Measurements from ENCODE around the gene CEMIP. TPM values are rescaled to one million over a fixed set of nuclear protein-coding genes. Genes with fewer than 3 reads are reported as not detected.

Gene CEMIP
- total RNA-seq, 1 experiment from 2014 or later = 0.07 TPM

- Histone ChIP-seq H3K36me3 (ENCODE audit: control insufficient read depth, insufficient read depth, low read length) (no peaks in the 10 kb centered on the region), H3K4me1 (peaks cover 16% of the 10 kb centered on the region), H3K4me3 (ENCODE audit: low read depth, low read length) (no peak overlapping the region), H3K9me3 (no peaks in the 10 kb centered on the region), H3K27me3 (replicated peaks; ENCODE audit: control insufficient read depth, insufficient read depth, low read length) (no peaks in the 10 kb centered on the region)
- no peaks in the 10 kb centered on the region for H3K27me3 Mint-ChIP-seq (ENCODE audit: insufficient read depth, unreplicated experiment)
- no peaks in the 10 kb centered on the region for H3K36me3 Mint-ChIP-seq (ENCODE audit: insufficient read depth, unreplicated experiment)
- no peak overlapping the region for H3K4me3 Mint-ChIP-seq (ENCODE audit: unreplicated experiment)
- H3K9me3 Mint-ChIP-seq (ENCODE audit: unreplicated experiment) = no peaks in the 10 kb centered on the region
- DNase-seq = no peak
- BruUV-seq (replicated peaks) = no TSS peak
- ChIA-PET POLR2A (no interaction called here), CTCF (no interaction called here)
- intact Hi-C loops (cut with micrococcal nuclease; ENCODE audit: unreplicated experiment) = no loop called here
- TF ChIP-seq CTCF (IDR thresholded peaks at IDR 0.05; ENCODE audit: insufficient read depth in 1 of 2, low read depth in 1 of 2, low read length in 1 of 2, severe bottlenecking in 1 of 2, unreplicated experiment in 1 of 2) = no peak
- H3K27ac Mint-ChIP-seq (ENCODE audit: unreplicated experiment) = no peak overlapping the region
- peaks cover 9% of the 10 kb centered on the region for H3K4me1 Mint-ChIP-seq (ENCODE audit: low read depth, unreplicated experiment)
Measured at GRCh38 chr15:80992441-80992840, 213.3 kb downstream of the CEMIP start.

- ChIA-PET CTCF (no interaction called here), POLR2A (no interaction called here)
- no peak overlapping the region for H3K4me3 Mint-ChIP-seq (ENCODE audit: unreplicated experiment)
- Histone ChIP-seq H3K4me1 (no peaks in the 10 kb centered on the region), H3K36me3 (ENCODE audit: control insufficient read depth, insufficient read depth, low read length) (no peaks in the 10 kb centered on the region), H3K4me3 (ENCODE audit: low read depth, low read length) (no peak overlapping the region), H3K27me3 (replicated peaks; ENCODE audit: control insufficient read depth, insufficient read depth, low read length) (no peaks in the 10 kb centered on the region), H3K9me3 (no peaks in the 10 kb centered on the region)
- no peak for DNase-seq
- TF ChIP-seq CTCF (IDR thresholded peaks at IDR 0.05; ENCODE audit: insufficient read depth in 1 of 2, low read depth in 1 of 2, low read length in 1 of 2, severe bottlenecking in 1 of 2, unreplicated experiment in 1 of 2) = peak; percentile 15 to 32
- no TSS peak for BruUV-seq (replicated peaks)
- H3K27ac Mint-ChIP-seq (ENCODE audit: unreplicated experiment) = no peak overlapping the region
- no peaks in the 10 kb centered on the region for H3K27me3 Mint-ChIP-seq (ENCODE audit: insufficient read depth, unreplicated experiment)
- H3K36me3 Mint-ChIP-seq (ENCODE audit: insufficient read depth, unreplicated experiment) = no peaks in the 10 kb centered on the region
- H3K9me3 Mint-ChIP-seq (ENCODE audit: unreplicated experiment) = no peaks in the 10 kb centered on the region
- H3K4me1 Mint-ChIP-seq (ENCODE audit: low read depth, unreplicated experiment) = no peaks in the 10 kb centered on the region
- intact Hi-C loops (cut with micrococcal nuclease; ENCODE audit: unreplicated experiment) = loop anchor here (1.0 to 5.0 kb wide), 2 partner anchors 110 to 261 kb away; no protein-coding TSS in a partner anchor
Measured at GRCh38 chr15:80996247-80996646, 217.1 kb downstream of the CEMIP start.

GRCh38 chr15:80997692-80998091 is 218.5 kb downstream of the CEMIP start:
- Histone ChIP-seq H3K36me3 (ENCODE audit: control insufficient read depth, insufficient read depth, low read length) (no peaks in the 10 kb centered on the region), H3K27me3 (replicated peaks; ENCODE audit: control insufficient read depth, insufficient read depth, low read length) (no peaks in the 10 kb centered on the region), H3K9me3 (no peaks in the 10 kb centered on the region), H3K4me1 (no peaks in the 10 kb centered on the region), H3K4me3 (ENCODE audit: low read depth, low read length) (no peak overlapping the region)
- Mint-ChIP-seq H3K27me3 (ENCODE audit: insufficient read depth, unreplicated experiment) (no peaks in the 10 kb centered on the region), H3K4me3 (ENCODE audit: unreplicated experiment) (no peak overlapping the region), H3K9me3 (ENCODE audit: unreplicated experiment) (no peaks in the 10 kb centered on the region), H3K4me1 (ENCODE audit: low read depth, unreplicated experiment) (no peaks in the 10 kb centered on the region), H3K36me3 (ENCODE audit: insufficient read depth, unreplicated experiment) (no peaks in the 10 kb centered on the region), H3K27ac (ENCODE audit: unreplicated experiment) (no peak overlapping the region)
- CTCF ChIA-PET = no interaction called here
- POLR2A ChIA-PET = no interaction called here
- no peak for DNase-seq
- BruUV-seq (replicated peaks) = no TSS peak
- intact Hi-C loops (cut with micrococcal nuclease; ENCODE audit: unreplicated experiment) = loop anchor here (5.0 kb wide), 1 partner anchor 260 kb away; no protein-coding TSS in a partner anchor
- no peak for TF ChIP-seq CTCF (IDR thresholded peaks at IDR 0.05; ENCODE audit: insufficient read depth in 1 of 2, low read depth in 1 of 2, low read length in 1 of 2, severe bottlenecking in 1 of 2, unreplicated experiment in 1 of 2)
